Globus pallidus (tissue), 1 donor: ENCODE results near the gene SLC45A3.
"Not testable (repeated sequence)": the region's sequence is repeated elsewhere in the genome, so short reads cannot be mapped to it uniquely, and the experiment has no call there.

Experiments
- DNase-seq: peaks from one replicate; pipeline ENCODE4 v3.0.0-alpha.2; 2015; ENCODE audit warnings: low spot score

SLC45A3 gene

GRCh38 chr1:205680073-205680851 is at the start of gene SLC45A3:
Gene SLC45A3, minus strand, starts transcription at chr1:205680509. Its CDS starts 15,853 bp downstream, at chr1:205664656.
- DNase-seq, result no peak

- DNase-seq, result no peak
These were observed 46.4 kb upstream of the SLC45A3 start for GRCh38 chr1:205726619-205727125.

- DNase-seq, result no peak
These were observed 45.2 kb upstream of the SLC45A3 start for GRCh38 chr1:205725514-205725913.

GRCh38 chr1:205720740-205721139 is 40.4 kb upstream of the SLC45A3 start:
- not testable (repeated sequence) for DNase-seq

GRCh38 chr1:205719762-205720161 is 39.5 kb upstream of the SLC45A3 start:
- no peak for DNase-seq

GRCh38 chr1:205719015-205719414 is 38.7 kb upstream of the SLC45A3 start:
- DNase-seq, result no peak

- no peak for DNase-seq
These were observed 36.2 kb upstream of the SLC45A3 start for GRCh38 chr1:205716371-205717132.

GRCh38 chr1:205715628-205716027 is 35.3 kb upstream of the SLC45A3 start:
- no peak for DNase-seq

- no peak for DNase-seq
These were observed 34.6 kb upstream of the SLC45A3 start for GRCh38 chr1:205714906-205715246.

- DNase-seq, result peak; percentile 40
These were observed 34.0 kb upstream of the SLC45A3 start for GRCh38 chr1:205714190-205714905.

- DNase-seq, result peak; percentile 86
These were observed 31.1 kb upstream of the SLC45A3 start for GRCh38 chr1:205711105-205712048.

- no peak for DNase-seq
These were observed 30.1 kb upstream of the SLC45A3 start for GRCh38 chr1:205710201-205711062.

GRCh38 chr1:205709640-205710039 is 29.3 kb upstream of the SLC45A3 start:
- DNase-seq, result no peak

- no peak for DNase-seq
These were observed 28.7 kb upstream of the SLC45A3 start for GRCh38 chr1:205709059-205709398.

GRCh38 chr1:205706601-205707502 is 26.5 kb upstream of the SLC45A3 start:
- DNase-seq, result no peak

GRCh38 chr1:205704903-205705302 is 24.6 kb upstream of the SLC45A3 start:
- no peak for DNase-seq

- DNase-seq, result no peak
These were observed 22.8 kb upstream of the SLC45A3 start for GRCh38 chr1:205703072-205703471.

GRCh38 chr1:205701891-205702290 is 21.6 kb upstream of the SLC45A3 start:
- no peak for DNase-seq

- no peak for DNase-seq
These were observed 21.1 kb upstream of the SLC45A3 start for GRCh38 chr1:205701420-205701819.
